ENCODE data around the gene ST8SIA6. TPM values are rescaled to one million over a fixed set of nuclear protein-coding genes. Genes with fewer than 3 reads are reported as not detected.
A peak's percentile ranks its signal among the peaks of the same experiment; 100 is the strongest.

Gene ST8SIA6
- total RNA-seq, 1 experiment from 2014 or later, result not detected

DNA sequence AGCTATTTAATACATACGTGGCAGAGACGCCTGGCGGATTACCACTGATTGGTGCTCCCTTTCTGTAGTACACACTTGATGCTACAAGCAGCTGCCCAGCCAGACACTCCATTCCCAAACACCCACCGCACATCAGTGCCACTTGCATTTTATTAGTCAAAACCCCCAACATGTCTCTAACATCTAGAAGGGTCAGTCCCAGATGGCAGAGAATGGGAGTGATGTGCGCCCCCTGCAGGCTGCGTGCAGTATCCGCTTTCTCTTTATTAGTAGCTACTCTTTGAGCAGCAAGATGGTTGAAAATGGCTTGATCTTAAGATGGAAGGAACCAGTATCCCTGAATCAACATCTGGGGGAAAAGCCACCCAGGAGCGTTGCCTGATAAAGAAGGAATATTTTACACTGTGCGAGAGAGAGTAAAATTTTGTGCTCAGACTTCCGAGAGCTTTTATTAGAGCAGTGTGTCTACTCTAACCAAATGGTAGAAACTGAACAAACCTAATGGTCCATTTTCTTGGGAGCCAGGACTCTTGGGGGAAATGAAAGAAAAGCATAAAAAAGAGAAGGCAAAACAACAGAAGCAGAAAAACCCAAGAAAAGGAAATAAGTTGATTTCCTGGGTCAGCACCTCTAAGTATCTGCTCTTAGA, 78.3 kb downstream of the ST8SIA6 start:
- H3K36me3 ChIP-seq (ENCODE audit: insufficient read depth, low read length, poor library complexity, severe bottlenecking), result no peaks in the 10 kb centered on the region
- no TSS peak for BruUV-seq (replicated peaks)
- no peaks in the 10 kb centered on the region for H3K4me1 ChIP-seq (ENCODE audit: insufficient read depth, low read length, poor library complexity, severe bottlenecking)
- no peaks in the 10 kb centered on the region for H3K9me3 ChIP-seq (ENCODE audit: low read depth, low read length, poor library complexity, severe bottlenecking)
- intact Hi-C loops (cut with micrococcal nuclease; ENCODE audit: unreplicated experiment), result loop anchor here (2.0 kb wide), 1 partner anchor 531 kb away; no protein-coding TSS in a partner anchor
- H3K27me3 ChIP-seq (replicated peaks; ENCODE audit: insufficient read depth, low read depth, low read length, poor library complexity), result no peaks in the 10 kb centered on the region
- DNase-seq (ENCODE audit: low spot score), result peak; percentile 74
- no peak overlapping the region for H3K4me3 ChIP-seq (ENCODE audit: low read depth, low read length, poor library complexity, severe bottlenecking)
- TF ChIP-seq, protein P1, sequence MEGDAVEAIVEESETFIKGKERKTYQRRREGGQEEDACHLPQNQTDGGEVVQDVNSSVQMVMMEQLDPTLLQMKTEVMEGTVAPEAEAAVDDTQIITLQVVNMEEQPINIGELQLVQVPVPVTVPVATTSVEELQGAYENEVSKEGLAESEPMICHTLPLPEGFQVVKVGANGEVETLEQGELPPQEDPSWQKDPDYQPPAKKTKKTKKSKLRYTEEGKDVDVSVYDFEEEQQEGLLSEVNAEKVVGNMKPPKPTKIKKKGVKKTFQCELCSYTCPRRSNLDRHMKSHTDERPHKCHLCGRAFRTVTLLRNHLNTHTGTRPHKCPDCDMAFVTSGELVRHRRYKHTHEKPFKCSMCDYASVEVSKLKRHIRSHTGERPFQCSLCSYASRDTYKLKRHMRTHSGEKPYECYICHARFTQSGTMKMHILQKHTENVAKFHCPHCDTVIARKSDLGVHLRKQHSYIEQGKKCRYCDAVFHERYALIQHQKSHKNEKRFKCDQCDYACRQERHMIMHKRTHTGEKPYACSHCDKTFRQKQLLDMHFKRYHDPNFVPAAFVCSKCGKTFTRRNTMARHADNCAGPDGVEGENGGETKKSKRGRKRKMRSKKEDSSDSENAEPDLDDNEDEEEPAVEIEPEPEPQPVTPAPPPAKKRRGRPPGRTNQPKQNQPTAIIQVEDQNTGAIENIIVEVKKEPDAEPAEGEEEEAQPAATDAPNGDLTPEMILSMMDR (conservative IDR thresholded peaks at IDR 0.05; ENCODE audit: low read depth, low read length), result peak; percentile 94
- TF ChIP-seq EZH2 (IDR thresholded peaks at IDR 0.05; ENCODE audit: borderline replicate concordance, low read depth, low read length, poor library complexity, severe bottlenecking), result no peak
- H3K27ac ChIP-seq (ENCODE audit: low read depth, low read length, poor library complexity, severe bottlenecking), result no peak overlapping the region
- ChIA-PET POLR2A (ENCODE audit: low non-redundant PET) (interaction anchor here (0.5 to 0.6 kb wide), 2 partner anchors 9 to 119 kb away, joined by 3 to 10 read pairs; no protein-coding TSS in a partner anchor), CTCF (interaction anchor here (0.6 to 1.8 kb wide), 11 partner anchors 10 to 559 kb away, joined by 3 to 10 read pairs (median 3); partner anchors contain the start of gene RSU1)

GRCh38 chr10:17368708-17369272, 85.6 kb downstream of the ST8SIA6 start:
- no peaks in the 10 kb centered on the region for H3K36me3 ChIP-seq (ENCODE audit: insufficient read depth, low read length, poor library complexity, severe bottlenecking)
- no peaks in the 10 kb centered on the region for H3K9me3 ChIP-seq (ENCODE audit: low read depth, low read length, poor library complexity, severe bottlenecking)
- H3K4me3 ChIP-seq (ENCODE audit: low read depth, low read length, poor library complexity, severe bottlenecking), result no peak overlapping the region
- POLR2A ChIA-PET (ENCODE audit: low non-redundant PET), result no interaction called here
- no peak overlapping the region for H3K27ac ChIP-seq (ENCODE audit: low read depth, low read length, poor library complexity, severe bottlenecking)
- intact Hi-C loops (cut with micrococcal nuclease; ENCODE audit: unreplicated experiment), result no loop called here
- no TSS peak for BruUV-seq (replicated peaks)
- DNase-seq (ENCODE audit: low spot score), result no peak
- no peaks in the 10 kb centered on the region for H3K27me3 ChIP-seq (replicated peaks; ENCODE audit: insufficient read depth, low read depth, low read length, poor library complexity)
- CTCF ChIA-PET, result no interaction called here
- no peaks in the 10 kb centered on the region for H3K4me1 ChIP-seq (ENCODE audit: insufficient read depth, low read length, poor library complexity, severe bottlenecking)
- TF ChIP-seq EZH2 (IDR thresholded peaks at IDR 0.05; ENCODE audit: borderline replicate concordance, low read depth, low read length, poor library complexity, severe bottlenecking), result no peak
- TF ChIP-seq, protein P1 (conservative IDR thresholded peaks at IDR 0.05; ENCODE audit: low read depth, low read length), result no peak

- TF ChIP-seq, protein P1 (conservative IDR thresholded peaks at IDR 0.05; ENCODE audit: low read depth, low read length), result no peak
- no peak for TF ChIP-seq EZH2 (IDR thresholded peaks at IDR 0.05; ENCODE audit: borderline replicate concordance, low read depth, low read length, poor library complexity, severe bottlenecking)
- Histone ChIP-seq H3K4me3 (ENCODE audit: low read depth, low read length, poor library complexity, severe bottlenecking) (no peak overlapping the region), H3K27ac (ENCODE audit: low read depth, low read length, poor library complexity, severe bottlenecking) (no peak overlapping the region), H3K9me3 (ENCODE audit: low read depth, low read length, poor library complexity, severe bottlenecking) (no peaks in the 10 kb centered on the region), H3K4me1 (ENCODE audit: insufficient read depth, low read length, poor library complexity, severe bottlenecking) (no peaks in the 10 kb centered on the region), H3K27me3 (replicated peaks; ENCODE audit: insufficient read depth, low read depth, low read length, poor library complexity) (no peaks in the 10 kb centered on the region), H3K36me3 (ENCODE audit: insufficient read depth, low read length, poor library complexity, severe bottlenecking) (no peaks in the 10 kb centered on the region)
- intact Hi-C loops (cut with micrococcal nuclease; ENCODE audit: unreplicated experiment), result no loop called here
- no TSS peak for BruUV-seq (replicated peaks)
- CTCF ChIA-PET, result no interaction called here
- DNase-seq (ENCODE audit: low spot score), result no peak
- POLR2A ChIA-PET (ENCODE audit: low non-redundant PET), result no interaction called here
These were observed 87.7 kb downstream of the ST8SIA6 start for GRCh38 chr10:17366705-17367104.

Data from A673 (cell line).